COLO668 (cell line): ENCODE results near the gene HIP1.
A peak's percentile ranks its signal among the peaks of the same experiment; 100 is the strongest.
"Not testable (repeated sequence)": the region's sequence is repeated elsewhere in the genome, so short reads cannot be mapped to it uniquely, and the experiment has no call there.

ENCODE experiments used
- DNase-seq: peaks from one replicate; lab custom pipeline; 2025; ENCODE audit not compliant: unreplicated experiment; lab: John Stamatoyannopoulos, UW

Gene HIP1

DNA sequence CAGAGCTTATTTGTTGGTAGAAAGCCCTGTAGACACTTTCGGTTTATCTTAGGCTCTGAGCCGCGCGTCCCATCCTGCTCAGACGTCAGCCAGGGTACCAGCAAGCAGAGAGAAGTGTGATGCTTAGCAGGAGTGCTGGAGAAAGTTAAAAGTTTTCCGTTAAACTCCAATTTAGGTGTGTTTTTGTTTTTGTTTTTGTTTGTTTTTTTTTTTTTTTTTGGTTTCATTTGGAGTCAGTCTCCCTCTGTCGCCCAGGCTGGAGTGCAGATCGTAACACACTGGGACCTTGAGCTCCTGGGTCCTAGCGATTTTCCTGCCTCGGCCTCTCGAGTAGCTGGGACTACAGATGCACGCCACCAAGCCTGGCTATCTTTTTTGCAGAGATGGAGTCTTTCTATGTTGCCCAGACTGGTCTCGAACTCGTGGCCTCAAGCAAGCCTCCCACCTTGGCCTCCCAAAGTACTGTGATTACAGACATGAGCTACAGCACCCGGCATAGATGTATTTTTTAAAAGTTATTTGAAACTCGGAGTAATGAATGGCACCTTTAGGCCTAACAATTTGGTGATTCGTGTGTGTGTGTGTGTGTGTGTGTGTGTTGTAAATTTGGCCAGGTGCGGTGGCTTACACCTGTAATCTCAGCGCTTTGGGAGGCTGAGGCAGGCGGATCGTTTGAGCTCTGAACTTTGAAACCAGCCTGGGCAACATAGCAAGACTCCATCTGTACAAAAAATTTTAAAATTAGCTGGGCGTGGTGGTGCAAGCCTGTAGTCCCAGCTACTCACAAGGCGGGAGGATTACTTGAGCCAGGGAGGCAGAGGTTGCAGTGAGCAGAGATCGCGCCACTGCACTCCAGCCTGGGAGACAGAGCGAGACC, 1.3 kb upstream of the HIP1 start:
- no peak for DNase-seq

DNA sequence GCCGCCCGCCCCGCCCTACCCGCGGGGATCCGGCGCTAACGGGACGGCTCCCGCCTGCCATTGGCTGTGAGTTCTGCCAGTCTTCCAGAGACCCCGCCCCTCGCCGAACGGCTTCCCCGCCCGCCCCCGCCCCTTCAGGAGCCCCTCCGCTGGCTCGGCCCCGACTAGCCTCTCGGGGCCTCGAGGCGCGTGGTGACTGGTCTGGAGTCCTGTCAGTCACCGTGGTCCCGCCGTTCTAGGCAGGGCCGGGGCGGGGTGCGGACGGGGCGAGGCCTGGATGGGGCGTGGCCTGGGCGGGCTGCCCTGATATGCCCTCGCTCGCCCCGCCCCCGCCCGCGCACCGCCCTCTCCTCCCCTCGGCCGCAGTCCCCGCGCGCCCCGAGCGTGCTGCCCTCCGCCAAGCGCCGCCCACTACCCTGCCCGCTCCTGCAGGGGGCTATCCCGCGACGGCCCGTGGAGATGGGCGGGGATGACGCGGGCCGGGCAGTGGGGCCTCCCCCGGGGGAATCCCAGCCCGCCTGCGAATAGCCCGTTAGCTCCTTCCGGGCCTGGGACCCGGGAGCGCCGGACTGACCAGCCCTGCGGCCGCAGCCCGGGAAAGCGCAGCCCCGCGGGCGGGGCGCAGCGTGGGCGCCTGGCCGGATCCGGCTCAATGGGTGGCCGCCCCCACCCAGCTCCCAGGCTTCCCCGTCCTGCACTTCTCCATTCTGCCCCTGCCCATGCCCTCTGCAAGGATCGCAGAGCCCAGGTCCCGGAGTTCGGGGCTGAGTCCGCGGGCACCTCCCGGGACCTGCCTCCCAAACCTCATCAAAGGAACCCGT, 444 bp upstream of the HIP1 start:
- peak; percentile 100 for DNase-seq

DNA sequence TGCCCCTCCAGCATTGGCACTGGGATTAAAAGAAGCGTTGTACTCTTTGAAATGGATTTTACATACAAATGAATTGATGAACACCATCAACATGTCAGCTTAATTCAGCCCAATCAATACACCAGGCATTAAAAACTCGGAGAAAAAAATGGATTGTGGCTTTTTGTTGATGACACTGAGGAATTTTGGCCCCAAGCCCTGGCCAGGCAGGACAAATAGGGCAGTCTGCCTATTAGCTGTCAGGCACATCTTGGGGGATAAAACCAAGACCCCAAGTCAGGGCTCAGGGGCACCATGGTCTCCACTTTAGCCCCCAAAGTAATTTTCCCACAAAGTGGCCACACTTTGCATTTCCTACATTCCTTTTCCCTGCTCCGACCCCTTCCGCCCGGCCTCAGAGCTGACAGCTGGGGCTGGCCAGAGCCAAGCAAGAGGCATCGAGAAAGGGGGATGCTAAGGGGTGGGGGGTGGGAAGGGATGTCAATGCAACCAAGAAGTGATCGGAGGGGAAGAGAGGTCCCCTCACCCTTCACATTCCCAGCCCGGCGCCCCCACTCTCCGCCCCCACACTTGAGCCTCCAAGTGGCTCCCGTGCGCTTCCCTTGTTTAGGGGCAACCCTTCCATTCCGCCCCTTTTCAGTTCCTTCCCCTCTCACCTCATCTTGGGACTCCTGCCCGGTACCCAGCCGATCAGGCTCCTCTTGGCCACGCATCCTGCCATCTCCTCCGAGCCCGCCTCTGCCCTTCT, 711 bp downstream of the HIP1 start:
- peak; percentile 27 for DNase-seq

DNA sequence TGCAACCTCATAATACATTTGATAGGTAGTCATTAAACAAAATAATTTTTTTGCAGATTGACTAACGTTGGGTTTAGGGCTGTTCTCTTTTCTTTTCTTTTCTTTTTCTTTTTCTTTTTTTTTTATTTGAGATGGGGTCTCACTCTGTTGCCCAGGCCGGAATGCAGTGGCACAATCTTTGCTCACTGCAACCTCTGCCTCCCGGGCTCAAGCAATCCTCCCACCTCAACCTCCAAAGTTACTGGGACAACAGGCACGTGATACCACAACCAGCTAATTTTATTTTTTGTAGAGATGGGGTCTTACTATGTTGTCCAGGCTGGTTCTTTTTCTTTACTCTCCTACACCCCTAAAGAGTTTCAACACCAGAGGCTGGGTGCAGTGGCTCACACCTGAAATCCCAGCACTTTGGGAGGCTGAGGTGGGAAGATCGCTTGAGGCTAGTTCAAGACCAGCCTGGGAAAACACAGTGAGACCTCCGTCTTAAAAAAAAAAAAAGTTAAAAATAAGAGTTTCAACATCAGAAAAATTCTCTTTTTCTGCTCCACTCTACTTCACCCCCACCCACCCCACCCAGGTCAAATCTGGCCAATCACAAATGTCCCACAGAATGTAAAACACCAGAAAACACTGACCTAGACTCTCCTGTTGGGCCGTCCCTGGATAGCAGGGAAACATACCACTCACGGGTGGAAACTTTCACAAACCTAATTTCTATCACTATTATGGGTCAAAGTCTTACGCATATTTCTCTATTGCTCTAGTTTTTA, 3.0 kb downstream of the HIP1 start:
- DNase-seq = no peak

DNA sequence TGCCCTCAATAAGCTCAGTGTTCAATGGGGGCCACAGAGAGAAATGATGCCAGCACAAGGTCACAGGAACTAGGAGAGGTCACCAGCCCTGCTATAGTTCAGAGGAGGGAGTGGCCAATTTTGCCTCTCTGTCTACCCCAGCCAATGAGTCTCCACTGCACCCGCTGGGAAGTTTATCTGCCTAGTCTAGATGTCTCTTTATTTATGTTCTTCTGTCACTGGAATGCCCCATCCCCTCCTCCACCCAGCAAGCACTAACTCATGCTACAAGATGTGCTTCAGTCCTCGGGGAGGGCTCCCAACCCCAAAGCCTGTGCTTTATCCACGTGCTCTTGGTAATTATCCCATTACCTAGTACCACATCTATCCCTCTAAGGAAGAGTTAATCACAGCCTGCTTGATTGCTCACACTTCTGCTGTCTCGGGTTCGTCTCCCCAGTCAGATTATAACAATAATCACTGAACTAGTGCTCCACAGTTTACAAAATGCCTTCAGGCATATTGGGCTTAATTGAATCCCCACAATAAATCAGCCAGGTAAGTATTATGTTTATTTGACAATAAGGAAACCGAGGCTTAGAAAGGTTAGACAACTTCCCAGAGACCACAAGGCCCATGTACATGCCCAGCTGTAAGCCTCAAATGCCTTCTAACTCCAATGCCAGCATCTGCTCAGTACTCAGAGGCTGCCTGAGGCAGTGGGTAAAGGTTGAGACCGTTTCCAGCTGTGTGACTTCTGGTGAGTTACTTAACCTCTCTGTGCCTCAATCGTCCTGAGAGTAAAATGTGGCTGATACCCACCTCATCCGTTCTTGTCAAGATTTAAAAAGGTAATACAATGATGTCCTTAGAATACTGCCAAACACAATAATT, 3.9 kb downstream of the HIP1 start:
- DNase-seq = no peak

DNA sequence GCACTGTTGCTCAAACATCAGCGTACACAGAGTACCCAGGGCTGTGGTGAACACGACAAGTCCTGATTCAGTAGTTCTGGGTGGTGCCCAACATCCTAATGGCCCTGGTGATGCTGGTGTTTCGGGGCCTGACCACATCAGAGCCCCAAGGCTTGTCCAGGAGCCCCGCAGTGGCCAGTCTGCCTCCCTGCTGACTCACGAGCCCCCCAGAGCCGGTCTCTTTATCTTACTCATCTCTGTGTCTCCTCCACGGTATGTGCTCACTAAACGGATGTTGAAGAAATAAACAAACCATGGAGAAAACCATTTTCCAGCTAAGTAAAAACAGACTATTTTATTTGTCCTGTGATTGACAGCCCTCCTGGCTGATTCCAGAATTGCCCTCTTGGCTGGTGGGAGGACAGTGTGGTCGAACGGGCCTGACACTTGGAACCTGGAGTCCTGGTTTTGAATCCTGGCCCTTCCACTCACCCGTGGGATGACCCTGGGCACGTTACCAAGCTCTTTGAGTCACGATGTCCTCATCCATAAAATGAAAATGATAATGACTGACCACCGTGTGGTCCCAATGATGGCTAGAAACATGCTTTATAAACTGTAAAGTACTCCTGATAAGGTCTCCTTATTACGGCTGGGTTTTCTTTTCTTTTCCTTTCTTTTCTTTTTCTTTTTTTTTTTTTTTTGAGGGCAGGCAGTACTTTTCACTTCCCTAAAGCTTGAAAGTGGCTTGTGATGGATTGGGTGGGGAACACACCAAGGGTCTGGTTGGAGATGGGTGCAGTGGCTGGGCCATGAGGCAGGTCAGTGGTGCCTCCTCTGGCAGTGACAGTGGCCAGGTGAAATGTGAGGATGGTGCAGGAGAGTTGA, 5.7 kb downstream of the HIP1 start:
- DNase-seq = no peak

DNA sequence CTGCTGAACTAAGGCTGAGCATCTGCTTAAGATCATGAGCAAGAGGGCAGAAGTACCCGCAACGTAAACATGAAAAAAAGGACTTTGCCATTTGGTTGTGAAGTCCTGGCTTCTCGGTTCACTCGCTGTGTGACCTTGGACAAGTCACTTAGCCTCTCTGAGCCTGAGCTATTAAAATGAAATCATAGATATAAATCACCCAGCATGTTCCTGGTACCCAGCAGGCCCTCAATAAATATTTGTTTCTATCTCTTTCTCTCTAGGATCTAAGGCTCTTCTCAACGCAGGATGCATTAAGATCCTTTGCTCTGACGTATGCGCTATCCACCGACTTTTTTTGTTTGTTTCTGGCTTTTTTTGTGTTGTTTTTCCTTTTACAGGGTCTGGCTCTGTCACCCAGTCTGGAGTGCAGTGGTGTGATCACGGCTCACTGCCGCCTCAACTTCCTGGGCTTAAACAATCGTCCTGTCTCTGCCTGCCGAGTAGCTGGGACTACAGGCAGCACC, 6.7 kb downstream of the HIP1 start:
- no peak for DNase-seq

DNA sequence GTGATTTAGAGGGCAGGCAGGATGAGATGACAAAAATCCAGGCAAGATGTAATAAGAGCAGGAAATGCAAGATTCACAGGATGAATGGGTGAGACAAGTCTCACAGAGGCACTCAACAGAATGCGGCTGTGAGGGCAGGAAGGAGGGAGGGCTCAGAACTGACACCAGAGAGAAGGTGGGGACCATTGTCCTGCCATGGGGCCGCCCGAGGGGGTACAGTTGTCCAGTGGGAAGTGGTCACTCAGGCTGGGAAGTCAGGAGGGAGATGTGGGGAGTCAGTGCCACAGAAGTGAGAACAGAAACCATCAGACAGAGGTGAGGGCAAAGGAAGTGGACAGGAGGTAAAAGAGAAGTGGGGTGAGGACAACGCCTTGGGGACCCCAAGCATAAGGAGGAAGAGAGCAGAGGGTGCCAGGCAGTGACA, 8.9 kb downstream of the HIP1 start:
- DNase-seq = no peak

DNA sequence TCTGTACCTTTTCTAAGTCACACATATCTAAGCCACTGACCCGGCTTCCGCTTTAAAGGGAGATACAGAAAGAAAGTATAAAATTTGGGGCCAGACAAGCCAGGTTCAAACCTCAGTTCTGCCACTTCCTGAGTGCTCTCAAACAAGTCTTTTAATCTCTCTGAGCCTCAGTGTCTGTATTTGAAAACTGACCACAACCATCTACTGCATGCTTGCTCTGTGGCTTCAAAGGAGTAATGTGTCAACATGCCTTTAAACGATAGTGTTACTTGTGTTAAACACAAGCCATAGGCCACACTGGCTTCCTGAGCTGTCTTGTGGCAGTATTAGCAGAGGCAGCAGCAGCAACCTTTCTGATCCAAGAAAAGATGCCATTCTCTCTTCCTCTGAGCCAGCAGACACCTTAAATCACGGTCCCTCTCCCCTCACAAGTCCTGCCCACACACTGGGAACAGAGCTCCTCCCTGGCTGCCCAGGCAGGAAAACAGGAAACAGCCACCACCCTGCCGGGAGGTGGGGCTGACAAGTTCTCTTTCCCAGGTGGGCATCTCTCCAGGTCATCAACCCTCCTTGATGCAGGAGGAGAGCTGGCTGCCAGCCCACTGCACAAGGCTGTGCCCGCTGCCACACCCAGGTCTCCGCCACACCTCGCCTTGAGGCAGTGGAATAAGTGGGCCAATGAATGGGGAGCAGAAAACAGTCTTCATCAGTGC, 10.7 kb downstream of the HIP1 start:
- peak; percentile 12 for DNase-seq

DNA sequence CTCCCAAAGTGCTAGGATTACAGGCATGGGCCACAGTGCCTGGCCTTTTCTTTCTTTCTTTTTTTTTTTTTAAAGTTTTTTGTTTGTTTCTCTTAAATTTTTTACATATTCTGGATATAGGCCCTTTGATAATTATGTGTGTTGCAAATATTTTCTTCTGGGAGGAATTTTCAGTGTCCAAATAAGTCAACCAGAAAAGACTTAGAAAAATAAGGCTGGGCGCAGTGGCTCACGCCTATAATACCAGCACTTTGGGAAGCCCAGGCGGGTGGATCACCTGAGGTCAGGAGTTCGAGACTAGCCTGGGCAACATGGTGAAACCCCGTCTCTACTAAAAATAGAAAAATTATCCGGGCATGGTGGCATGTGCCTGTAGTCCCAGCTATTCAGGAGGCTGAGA, 11.4 kb downstream of the HIP1 start:
- DNase-seq = not testable (repeated sequence)

DNA sequence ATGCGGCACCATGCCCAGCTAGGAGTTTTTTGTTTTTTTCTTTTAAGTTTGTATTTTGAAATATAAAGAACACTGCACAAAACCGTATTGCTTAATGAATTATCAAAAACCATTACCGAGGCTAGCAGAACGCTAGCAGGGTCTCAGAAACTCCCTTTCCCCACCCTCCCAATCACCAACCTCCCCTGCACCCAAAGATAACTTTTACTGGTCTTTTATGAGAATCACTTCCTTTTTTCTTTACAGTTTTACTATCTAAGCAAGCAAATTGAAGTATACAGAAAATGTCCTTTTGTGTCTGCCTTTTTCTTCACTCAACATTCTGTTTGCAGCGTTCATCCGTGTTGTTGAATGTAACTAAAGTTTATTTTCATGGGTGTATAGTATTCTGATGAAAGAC, 13.4 kb downstream of the HIP1 start:
- no peak for DNase-seq

DNA sequence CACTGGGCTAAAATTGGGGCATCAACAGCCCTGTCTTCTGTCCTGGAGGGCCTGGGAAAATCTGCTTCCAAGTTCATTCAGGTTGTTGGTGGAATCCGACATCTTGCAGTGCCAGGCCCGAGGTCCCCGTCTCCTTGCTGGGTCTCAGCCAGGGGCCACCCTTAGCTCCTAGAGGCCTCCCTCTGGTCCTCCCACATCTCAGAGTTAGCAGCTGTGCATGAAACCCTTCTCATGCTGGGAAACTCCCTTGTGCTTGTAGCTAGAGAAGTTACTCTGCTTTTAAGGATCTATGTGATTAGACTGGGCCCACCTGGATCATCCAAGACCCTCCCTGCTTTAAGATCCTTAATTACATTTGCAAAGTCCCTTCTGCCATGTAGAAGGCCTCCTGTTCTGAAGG, 15.3 kb downstream of the HIP1 start:
- no peak for DNase-seq

DNA sequence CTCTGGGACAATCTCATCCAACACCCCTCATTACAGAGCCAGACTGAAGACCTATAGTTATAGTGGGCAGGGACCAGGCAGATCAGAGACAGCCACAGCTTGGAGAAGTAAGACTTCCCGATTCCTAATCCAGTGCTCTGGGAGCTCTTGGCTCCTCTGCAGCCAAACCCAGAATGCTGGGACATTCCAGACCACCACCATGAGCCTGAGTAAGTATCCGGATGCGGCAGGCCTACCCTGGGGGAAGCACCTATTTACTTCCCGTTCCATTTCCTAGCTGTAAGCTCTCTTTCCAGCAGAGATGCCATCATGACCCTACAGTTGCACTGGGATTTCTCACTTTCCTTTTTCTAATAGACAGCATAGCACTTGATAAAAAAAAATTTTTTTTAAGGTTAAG, 16.4 kb downstream of the HIP1 start:
- DNase-seq = no peak

DNA sequence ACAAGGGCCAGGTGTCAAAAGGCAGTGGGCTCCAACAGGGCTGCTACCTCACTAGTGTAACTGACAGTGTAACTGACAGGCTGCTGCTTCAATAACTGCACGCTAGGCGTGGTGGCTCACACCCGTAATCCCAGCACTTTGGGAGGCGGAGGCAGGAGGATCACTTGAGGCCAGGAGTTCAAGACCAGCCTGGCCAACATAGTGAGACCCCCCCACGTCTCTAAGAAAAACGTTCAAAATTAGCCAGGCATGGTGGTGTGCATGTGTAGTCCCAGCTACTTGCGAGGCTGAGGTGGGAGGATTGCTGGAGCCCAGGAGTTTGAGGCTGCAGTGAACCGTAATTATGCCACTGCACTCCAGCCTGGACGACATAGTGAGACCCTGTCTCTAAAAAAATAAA, 16.8 kb downstream of the HIP1 start:
- not testable (repeated sequence) for DNase-seq

DNA sequence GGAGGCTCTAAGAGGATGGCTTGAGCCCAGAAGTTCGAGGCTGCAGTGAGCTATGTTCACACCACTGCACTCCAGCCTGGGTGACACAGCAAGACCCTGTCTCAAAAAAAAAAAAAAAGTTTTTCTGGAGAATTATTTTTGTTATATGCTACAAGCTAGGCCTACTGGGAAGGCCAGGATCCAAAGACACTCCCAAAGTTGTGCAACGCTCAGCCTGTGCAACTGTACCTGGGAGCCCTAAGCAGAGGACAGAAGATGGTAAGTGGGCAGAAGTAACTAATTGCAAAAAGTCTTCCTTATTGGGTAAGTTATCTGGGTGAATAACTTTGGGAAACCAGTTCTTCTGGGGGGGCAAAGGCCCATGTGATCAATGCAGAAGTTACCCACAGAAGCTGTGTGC, 17.3 kb downstream of the HIP1 start:
- no peak for DNase-seq

DNA sequence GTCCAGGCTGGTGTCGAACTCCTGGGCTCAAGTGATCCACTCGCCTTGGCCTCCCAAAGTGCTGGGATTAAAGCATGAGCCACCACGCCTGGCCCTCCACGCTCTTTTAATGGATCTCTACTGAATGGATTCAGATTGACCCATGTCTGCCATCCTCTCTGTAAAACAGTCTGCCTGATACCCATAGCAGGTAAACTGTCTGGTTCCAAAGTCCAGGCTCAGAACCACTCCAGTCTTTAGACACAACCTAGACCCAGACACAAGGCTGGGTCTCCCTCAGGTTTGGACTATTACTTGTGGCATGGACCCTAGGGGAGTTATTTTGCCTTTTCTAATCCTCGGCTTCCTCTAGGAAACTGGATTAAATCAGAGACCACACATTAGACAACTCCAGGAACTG, 19.1 kb downstream of the HIP1 start:
- no peak for DNase-seq

DNA sequence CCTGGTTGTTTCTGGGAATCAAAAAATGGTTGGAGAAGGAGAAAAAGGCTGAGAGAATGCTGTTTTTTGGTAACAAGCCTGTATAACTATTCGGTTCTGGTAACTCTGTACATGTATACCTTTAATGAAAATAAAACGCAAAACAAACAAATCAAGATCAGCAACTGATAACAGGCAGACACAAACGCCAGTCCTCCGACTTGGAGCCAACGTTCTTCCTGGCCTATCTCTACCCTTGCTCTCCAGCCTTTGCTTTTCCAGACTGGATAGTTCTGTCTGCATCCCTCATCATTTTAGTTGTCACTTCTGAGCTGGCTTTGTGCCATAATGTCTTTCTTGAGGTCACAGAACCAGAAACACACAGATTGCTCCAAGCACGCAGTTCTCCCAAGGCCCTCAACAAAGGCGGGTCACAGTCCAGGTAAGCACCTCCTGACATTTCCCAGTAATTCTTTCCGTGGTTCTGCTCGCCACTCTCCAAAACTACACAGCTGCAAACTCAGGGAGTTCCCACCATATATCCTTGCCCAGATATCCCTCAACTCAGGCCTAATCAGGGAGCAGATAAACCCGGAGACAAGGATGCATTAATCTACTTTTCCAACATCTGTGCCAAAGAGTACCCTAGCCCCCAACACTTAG, 20.2 kb downstream of the HIP1 start:
- no peak for DNase-seq

DNA sequence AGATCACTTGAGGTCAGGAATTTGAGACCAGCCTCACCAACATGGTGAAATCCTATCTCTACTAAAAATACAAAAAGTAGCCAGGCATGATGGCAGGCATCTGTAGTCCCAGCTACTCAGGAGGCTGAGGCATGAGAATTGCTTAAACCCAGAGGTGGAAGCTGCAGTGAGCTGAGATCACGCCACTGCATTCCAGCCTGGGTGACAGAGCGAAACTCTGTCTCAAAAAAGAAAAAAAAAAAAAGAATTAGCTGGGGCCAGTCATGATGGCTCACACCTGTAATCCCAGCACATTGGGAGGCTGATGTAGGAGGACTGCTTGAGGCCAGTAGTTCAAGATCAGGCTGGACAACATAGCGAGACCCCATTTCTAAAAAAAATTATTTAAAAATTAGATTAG, 21.0 kb downstream of the HIP1 start:
- not testable (repeated sequence) for DNase-seq
